AG10803 (cell line): ENCODE results near the gene GORASP1.

Experiments
- DNase-seq: peaks from one replicate; pipeline ENCODE4 v3.0.0; 2010; ENCODE audit warnings: low read depth
- H3K4me3 ChIP-seq: 2 replicates; pipeline ENCODE4 v1.5.1; 2011; ENCODE audit warnings: mild to moderate bottlenecking, low read length, control low read depth
- CTCF ChIP-seq: conservative IDR thresholded peaks from 2 replicates; pipeline ENCODE4 v1.5.1; 2011; ENCODE audit warnings: mild to moderate bottlenecking, low read length, control low read depth, inconsistent platforms

Gene GORASP1

GRCh38 chr3:39094851-39095677 lies 12.4 kb downstream of the GORASP1 start:
- no peak for TF ChIP-seq CTCF
- no peak for DNase-seq

DNA sequence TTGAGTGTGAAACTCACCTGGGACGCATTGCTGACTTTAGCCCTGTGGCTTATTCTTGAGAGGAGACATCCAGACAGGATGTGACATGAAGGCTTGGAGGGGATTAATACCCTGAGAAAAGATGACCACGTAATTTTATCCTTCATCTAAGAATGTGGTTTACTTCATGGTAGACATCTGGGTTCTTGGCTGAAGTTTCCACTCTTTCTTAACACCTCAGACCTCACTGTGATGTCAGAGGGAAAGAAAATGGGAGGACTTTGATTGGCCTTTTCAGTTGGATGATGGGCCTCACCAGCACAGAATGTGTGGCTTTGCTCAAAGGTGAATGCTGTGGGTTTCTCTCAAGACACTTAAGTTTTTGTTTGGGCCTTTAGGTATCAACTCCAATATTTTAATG lies 16.5 kb downstream of the GORASP1 start:
- no peak for TF ChIP-seq CTCF
- no peak overlapping the region for H3K4me3 ChIP-seq
- peak; percentile 24 for DNase-seq

More at GRCh38 chr3:39094851-39095677, 12.4 kb downstream of the GORASP1 start:
- no peak overlapping the region for H3K4me3 ChIP-seq

DNA sequence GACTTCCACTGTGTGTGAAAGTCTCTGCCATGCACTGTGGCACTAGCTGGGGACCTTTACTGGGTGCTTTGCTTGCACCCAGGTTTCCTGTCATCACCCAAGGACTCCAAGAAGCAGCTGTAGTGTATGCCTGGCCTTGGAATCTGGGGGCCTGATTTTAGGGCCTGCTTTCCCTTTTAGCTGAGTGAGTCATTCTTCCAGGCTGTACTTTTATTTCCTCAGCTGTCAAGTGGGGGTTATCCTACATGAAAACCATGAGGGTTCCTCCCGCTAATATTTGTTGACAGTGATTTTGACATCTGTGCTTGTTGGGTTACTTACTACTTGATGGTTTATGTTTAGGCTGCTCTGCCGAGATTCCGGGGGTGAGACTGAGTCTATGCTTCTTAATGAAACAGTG lies 18.5 kb downstream of the GORASP1 start:
- TF ChIP-seq CTCF: no peak
- DNase-seq: no peak
- no peak overlapping the region for H3K4me3 ChIP-seq

GRCh38 chr3:39088456-39088855 lies 19.0 kb downstream of the GORASP1 start:
- no peak for TF ChIP-seq CTCF
- H3K4me3 ChIP-seq: no peak overlapping the region
- DNase-seq: no peak

DNA sequence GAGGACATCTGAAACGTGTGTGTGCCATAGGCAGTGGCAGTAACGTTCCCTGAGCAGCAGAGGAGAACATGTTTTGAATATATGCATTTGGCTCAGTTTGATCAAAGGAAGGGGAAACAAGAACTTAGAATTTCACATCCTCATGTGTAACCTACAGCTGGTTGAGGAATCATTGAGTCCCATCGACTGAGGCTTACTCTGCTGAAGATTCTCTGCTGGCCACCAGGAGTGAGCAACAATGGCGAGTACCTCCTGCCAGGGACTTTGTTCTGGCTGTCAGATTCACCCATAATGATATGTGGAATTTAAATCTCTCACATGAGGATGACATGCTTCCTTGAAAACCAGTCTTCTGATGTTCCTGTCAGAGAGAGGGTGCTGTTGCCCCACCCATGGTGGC lies 21.3 kb downstream of the GORASP1 start:
- DNase-seq: no peak
- H3K4me3 ChIP-seq: no peak overlapping the region
- no peak for TF ChIP-seq CTCF

GRCh38 chr3:39082666-39083313 lies 24.6 kb downstream of the GORASP1 start:
- no peak overlapping the region for H3K4me3 ChIP-seq
- no peak for TF ChIP-seq CTCF
- DNase-seq: no peak

DNA sequence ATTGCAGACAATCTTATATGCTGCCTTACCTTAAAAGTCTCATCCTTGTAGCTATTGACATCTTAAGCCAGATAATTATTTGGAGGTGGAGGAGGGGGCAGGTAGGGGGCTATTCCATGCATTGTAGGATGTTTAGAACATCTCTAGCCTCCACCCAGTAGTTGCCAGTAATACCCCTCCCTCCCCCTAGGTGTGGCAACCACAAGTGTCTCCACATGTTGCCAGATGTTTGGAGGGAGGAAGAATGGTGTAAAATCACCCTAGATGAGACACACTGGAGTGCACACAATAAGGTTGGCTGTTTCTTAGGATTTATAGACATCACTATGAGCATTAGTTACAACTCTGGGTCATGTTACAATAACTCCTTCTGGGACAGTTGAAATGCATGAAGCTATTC lies 27.4 kb downstream of the GORASP1 start:
- DNase-seq: no peak
- TF ChIP-seq CTCF: no peak

More for the DNA sequence above, 27.4 kb downstream of the GORASP1 start:
- no peak overlapping the region for H3K4me3 ChIP-seq
